Transverse colon (tissue), 4 donors: Measurements from ENCODE around the gene NFASC.

Experiments
- EP300 ChIP-seq: sonication (generic); formaldehyde crosslinking; IDR thresholded peaks from one replicate; pipeline ENCODE4 v1.6.1; 2017; ENCODE audit warnings: antibody characterized with exemption, low read depth
- POLR2A ChIP-seq: fragments of 450-650 bp; IDR thresholded peaks from one replicate; pipeline ENCODE4 v1.6.1; 2016; ENCODE audit warnings: antibody characterized with exemption, mild to moderate bottlenecking, moderate library complexity
- POLR2AphosphoS5 ChIP-seq, 3 donors: sonication (generic); formaldehyde crosslinking; IDR thresholded peaks; one replicate each; pipeline ENCODE4 v1.6.1; 2016; ENCODE audit warnings: antibody characterized with exemption in 3 of 3
- TF ChIP-seq, protein P1 (sequence below), 5 experiments: fragments of 200-600 bp in 3 of 5; fragments of 450-650 bp in 2 of 5; sonication (generic) in 3 of 5; IDR thresholded peaks; 1 replicate in 2 of 5; 2 replicates in 3 of 5; pipeline ENCODE4 v1.5.1; 2016 to 2017; ENCODE audit warnings: antibody characterized with exemption in 5 of 5, inconsistent platforms in 3 of 5, mild to moderate bottlenecking in 2 of 5, moderate library complexity in 1 of 5

- TF ChIP-seq POLR2A (no peak), POLR2AphosphoS5 (IDR thresholded peaks at IDR 0.05) (no peak), EP300 (no peak)
- TF ChIP-seq, protein P1, sequence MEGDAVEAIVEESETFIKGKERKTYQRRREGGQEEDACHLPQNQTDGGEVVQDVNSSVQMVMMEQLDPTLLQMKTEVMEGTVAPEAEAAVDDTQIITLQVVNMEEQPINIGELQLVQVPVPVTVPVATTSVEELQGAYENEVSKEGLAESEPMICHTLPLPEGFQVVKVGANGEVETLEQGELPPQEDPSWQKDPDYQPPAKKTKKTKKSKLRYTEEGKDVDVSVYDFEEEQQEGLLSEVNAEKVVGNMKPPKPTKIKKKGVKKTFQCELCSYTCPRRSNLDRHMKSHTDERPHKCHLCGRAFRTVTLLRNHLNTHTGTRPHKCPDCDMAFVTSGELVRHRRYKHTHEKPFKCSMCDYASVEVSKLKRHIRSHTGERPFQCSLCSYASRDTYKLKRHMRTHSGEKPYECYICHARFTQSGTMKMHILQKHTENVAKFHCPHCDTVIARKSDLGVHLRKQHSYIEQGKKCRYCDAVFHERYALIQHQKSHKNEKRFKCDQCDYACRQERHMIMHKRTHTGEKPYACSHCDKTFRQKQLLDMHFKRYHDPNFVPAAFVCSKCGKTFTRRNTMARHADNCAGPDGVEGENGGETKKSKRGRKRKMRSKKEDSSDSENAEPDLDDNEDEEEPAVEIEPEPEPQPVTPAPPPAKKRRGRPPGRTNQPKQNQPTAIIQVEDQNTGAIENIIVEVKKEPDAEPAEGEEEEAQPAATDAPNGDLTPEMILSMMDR (IDR thresholded peaks at IDR 0.05), result no peak
Observed at GRCh38 chr1:205017001-205017400, 146.3 kb downstream of the NFASC start.
